ENCODE results near the gene DUSP1. TPM values are rescaled to one million over a fixed set of nuclear protein-coding genes. Genes with fewer than 3 reads are reported as not detected.

DUSP1 gene
- total and polyA plus RNA-seq, 9 of the 15 experiments (the other 6 are each of a cell fraction or from before 2014, with no cell fraction given): 2.1 to 14.2 (median 8.5) TPM

DNA sequence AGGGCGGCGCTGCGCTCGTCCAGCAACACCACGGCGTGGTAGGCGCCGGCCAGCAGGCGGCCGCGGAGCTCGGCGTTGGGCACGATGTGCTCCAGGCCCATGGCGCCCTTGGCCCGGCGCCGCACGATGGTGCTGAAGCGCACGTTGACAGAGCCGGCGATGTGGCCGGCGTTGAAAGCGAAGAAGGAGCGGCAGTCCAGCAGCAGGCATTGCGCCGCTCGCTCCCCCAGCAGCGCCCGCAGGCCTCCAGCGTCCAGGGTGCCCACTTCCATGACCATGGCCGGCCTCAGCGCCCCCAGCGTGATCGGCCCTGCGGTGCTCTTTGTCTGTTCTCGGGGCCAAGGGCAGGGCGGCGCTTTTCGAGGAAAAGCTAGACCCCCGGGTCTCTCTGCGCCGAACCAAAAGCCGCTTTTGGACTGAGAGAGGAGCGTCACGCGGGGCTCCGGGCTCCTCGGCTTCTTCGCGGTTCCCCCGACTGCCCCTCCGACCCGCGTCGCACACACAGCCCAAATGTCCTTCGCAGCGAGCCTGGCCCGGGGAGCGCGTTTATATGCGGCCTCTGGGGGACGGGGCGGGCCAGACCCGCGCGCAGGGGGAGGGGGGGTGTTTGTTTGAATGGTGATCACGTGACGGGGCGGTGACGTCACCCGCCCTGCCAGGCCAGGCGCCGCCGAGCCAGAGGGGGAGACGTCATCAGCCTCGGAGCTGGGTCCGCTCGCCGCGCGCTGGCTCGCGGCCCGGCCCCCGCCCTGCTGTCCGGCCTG is at the start of gene DUSP1 (continued):
- TF ChIP-seq, protein P1, sequence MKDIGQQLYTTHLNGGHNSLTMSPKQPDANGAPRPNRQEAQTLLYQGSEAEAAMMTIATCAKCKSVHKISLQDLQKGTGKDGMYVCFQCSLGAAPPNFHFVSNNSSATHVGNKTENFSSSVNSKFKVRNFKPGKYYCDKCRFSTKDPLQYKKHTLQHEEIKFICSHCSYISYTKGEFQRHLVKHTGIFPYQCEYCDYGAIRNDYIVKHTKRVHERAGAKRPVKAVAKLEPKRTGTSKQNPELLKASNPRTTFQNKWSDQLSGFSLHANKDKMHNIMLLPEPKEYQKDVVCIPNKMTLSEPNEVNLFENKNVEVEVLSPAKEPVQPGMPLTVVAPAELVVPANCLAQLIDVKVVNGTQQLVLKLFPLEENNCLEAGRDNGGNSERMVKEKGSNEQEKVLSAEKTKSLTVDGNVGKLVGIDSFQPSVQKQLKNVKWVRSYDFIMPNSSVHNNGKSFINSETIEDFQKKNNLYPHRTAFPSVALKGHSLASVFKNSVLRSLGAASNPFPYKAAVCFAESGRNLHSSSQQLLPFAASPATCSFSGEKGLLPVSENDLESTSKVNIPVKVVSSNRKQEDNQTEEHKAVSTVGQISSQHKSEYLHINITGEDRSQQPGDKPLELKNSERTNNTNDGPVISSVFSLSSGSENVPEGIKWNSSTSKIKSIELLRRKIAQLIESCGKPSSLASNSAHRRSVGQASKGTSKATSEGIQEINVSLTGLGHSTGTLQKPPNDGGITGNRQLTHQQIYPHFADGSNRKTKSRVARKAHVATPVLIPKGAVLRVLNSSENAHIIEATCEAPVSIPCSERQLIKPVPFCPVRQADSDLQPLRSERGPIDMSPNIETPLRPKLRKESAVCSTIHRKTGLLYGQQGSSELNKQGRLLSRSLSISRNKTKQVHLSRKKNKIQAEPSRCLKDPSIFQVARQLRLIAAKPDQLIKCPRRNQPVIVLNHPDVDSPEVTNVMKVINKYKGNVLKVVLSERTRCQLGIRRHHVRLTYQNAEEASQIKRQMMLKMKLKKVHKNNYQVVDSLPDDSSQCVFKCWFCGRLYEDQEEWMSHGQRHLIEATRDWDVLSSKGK (CRISPR knock-in tag; IDR thresholded peaks at IDR 0.05): no peak
- TF ChIP-seq, protein P2, sequence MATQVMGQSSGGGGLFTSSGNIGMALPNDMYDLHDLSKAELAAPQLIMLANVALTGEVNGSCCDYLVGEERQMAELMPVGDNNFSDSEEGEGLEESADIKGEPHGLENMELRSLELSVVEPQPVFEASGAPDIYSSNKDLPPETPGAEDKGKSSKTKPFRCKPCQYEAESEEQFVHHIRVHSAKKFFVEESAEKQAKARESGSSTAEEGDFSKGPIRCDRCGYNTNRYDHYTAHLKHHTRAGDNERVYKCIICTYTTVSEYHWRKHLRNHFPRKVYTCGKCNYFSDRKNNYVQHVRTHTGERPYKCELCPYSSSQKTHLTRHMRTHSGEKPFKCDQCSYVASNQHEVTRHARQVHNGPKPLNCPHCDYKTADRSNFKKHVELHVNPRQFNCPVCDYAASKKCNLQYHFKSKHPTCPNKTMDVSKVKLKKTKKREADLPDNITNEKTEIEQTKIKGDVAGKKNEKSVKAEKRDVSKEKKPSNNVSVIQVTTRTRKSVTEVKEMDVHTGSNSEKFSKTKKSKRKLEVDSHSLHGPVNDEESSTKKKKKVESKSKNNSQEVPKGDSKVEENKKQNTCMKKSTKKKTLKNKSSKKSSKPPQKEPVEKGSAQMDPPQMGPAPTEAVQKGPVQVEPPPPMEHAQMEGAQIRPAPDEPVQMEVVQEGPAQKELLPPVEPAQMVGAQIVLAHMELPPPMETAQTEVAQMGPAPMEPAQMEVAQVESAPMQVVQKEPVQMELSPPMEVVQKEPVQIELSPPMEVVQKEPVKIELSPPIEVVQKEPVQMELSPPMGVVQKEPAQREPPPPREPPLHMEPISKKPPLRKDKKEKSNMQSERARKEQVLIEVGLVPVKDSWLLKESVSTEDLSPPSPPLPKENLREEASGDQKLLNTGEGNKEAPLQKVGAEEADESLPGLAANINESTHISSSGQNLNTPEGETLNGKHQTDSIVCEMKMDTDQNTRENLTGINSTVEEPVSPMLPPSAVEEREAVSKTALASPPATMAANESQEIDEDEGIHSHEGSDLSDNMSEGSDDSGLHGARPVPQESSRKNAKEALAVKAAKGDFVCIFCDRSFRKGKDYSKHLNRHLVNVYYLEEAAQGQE (IDR thresholded peaks at IDR 0.05; ENCODE audit: borderline replicate concordance): peak; percentile 83
- TF ChIP-seq, protein P2 (CRISPR knock-in tag; IDR thresholded peaks at IDR 0.05; ENCODE audit: low read depth): peak; percentile 73; the same call in 1 of the 2 replicates
- TF ChIP-seq, protein P3, sequence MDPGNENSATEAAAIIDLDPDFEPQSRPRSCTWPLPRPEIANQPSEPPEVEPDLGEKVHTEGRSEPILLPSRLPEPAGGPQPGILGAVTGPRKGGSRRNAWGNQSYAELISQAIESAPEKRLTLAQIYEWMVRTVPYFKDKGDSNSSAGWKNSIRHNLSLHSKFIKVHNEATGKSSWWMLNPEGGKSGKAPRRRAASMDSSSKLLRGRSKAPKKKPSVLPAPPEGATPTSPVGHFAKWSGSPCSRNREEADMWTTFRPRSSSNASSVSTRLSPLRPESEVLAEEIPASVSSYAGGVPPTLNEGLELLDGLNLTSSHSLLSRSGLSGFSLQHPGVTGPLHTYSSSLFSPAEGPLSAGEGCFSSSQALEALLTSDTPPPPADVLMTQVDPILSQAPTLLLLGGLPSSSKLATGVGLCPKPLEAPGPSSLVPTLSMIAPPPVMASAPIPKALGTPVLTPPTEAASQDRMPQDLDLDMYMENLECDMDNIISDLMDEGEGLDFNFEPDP (CRISPR knock-in tag; IDR thresholded peaks at IDR 0.05): 0 out of 2 replicates have a peak, but pooled peaks have one; percentile 36
- TF ChIP-seq JUNB (CRISPR knock-in tag; conservative IDR thresholded peaks at IDR 0.05): peak; percentile 96
- TF ChIP-seq PCBP2 (IDR thresholded peaks at IDR 0.05; ENCODE audit: low read depth, low read length, poor library complexity, severe bottlenecking): peak; percentile 19
- no peak for TF ChIP-seq MTF1 (CRISPR knock-in tag; IDR thresholded peaks at IDR 0.05; ENCODE audit: borderline replicate concordance)
- no peak for TF ChIP-seq ZNF354B (CRISPR knock-in tag; IDR thresholded peaks at IDR 0.05)
- TF ChIP-seq DDX20 (tag; IDR thresholded peaks at IDR 0.05; ENCODE audit: low read depth): no peak
